H1 (cell line): ENCODE data around the gene PNMA8B. TPM values are rescaled to one million over a fixed set of nuclear protein-coding genes. Genes with fewer than 3 reads are reported as not detected.
A peak's percentile ranks its signal among the peaks of the same experiment; 100 is the strongest.

Experiments
- CTCF ChIA-PET: fragments of 300-600 bp; sonication (Branson Sonifier 250); formaldehyde crosslinking; loops from one replicate; lab custom pipeline; 2021; ENCODE audit not compliant: partially characterized antibody; lab: Charles Lee
- POLR2A ChIA-PET: fragments of 300-600 bp; sonication (Branson Sonifier 250); formaldehyde crosslinking; loops from one replicate; lab custom pipeline; 2021; ENCODE audit warnings: inconsistent platforms; ENCODE audit not compliant: partially characterized antibody; lab: Charles Lee
- DNase-seq, 2 experiments: peaks; one replicate each; pipeline versions ENCODE4 v3.0.0 to v3.0.0-alpha.2; 2010 to 2022; ENCODE audit warnings: low spot score in 2 of 2, low read depth in 1 of 2, mixed read lengths in 1 of 2
- FAIRE-seq: peaks from 2 replicates; lab custom pipeline; 2011; peaks lifted over from hg19 to GRCh38; lab: Jason Lieb, UNC
- H2AFZ ChIP-seq: 2 replicates; pipeline ENCODE4 v1.8.1; 2012; ENCODE audit warnings: low read length, inconsistent platforms
- H2AK5ac ChIP-seq: 2 replicates; pipeline ENCODE4 v1.6.1; 2013; ENCODE audit warnings: low read depth, low read length
- H2BK120ac ChIP-seq: replicated peaks from 2 replicates; pipeline ENCODE3; 2013; ENCODE audit warnings: low read depth, low read length, inconsistent platforms
- H2BK12ac ChIP-seq: 2 replicates; pipeline ENCODE4 v1.6.1; 2013; ENCODE audit warnings: low read depth, low read length
- H2BK15ac ChIP-seq: 2 replicates; pipeline ENCODE4 v1.6.1; 2013; ENCODE audit warnings: low read length
- H2BK20ac ChIP-seq: 2 replicates; pipeline ENCODE4 v1.6.1; 2013; ENCODE audit warnings: low read length
- H2BK5ac ChIP-seq: 2 replicates; pipeline ENCODE4 v1.6.1; 2013; ENCODE audit warnings: low read depth, low read length
- H3K14ac ChIP-seq: 2 replicates; pipeline ENCODE4 v1.6.1; 2013; ENCODE audit warnings: inconsistent platforms; ENCODE audit not compliant: insufficient read length
- H3K18ac ChIP-seq: 2 replicates; pipeline ENCODE4 v1.6.1; 2013; ENCODE audit warnings: low read length; ENCODE audit errors: extremely low read depth
- H3K23ac ChIP-seq: 2 replicates; pipeline ENCODE4 v1.6.1; 2013; ENCODE audit warnings: inconsistent platforms; ENCODE audit not compliant: insufficient read length
- H3K23me2 ChIP-seq: 2 replicates; pipeline ENCODE4 v1.6.1; 2013; ENCODE audit warnings: low read depth, low read length
- H3K27ac ChIP-seq: 2 replicates; pipeline ENCODE4 v1.6.1; 2011; ENCODE audit warnings: low read depth, low read length, inconsistent platforms
- H3K27me3 ChIP-seq, 4 experiments: replicated peaks in 1 of 4; 1 replicate in 1 of 4; 2 replicates in 3 of 4; pipeline versions ENCODE4 v1.6.1 to v1.8.1; 2011 to 2013; ENCODE audit warnings: low read length in 3 of 4, mild to moderate bottlenecking in 3 of 4, inconsistent platforms in 2 of 4, mixed read lengths in 2 of 4, moderate library complexity in 1 of 4; ENCODE audit not compliant: control insufficient read depth in 3 of 4, insufficient read depth in 3 of 4; ENCODE audit errors: extremely low read depth in 1 of 4
- H3K36me3 ChIP-seq, 4 experiments: 2 replicates each; pipeline versions ENCODE4 v1.6.1 to v1.8.1; 2011 to 2013; ENCODE audit warnings: mild to moderate bottlenecking in 4 of 4, low read length in 3 of 4, moderate library complexity in 2 of 4, control low read depth in 1 of 4, inconsistent platforms in 1 of 4; ENCODE audit not compliant: insufficient read depth in 4 of 4, control insufficient read depth in 2 of 4
- H3K4ac ChIP-seq: replicated peaks from 2 replicates; pipeline ENCODE3; 2013; ENCODE audit warnings: low read length, low read depth, mixed read lengths, inconsistent platforms; ENCODE audit not compliant: insufficient read length
- H3K4me1 ChIP-seq, 4 experiments: replicated peaks in 1 of 4; 1 replicate in 1 of 4; 2 replicates in 3 of 4; pipeline versions ENCODE4 v1.6.1 to v1.8.1; 2011 to 2013; ENCODE audit warnings: low read length in 3 of 4, inconsistent platforms in 2 of 4, mixed read lengths in 1 of 4; ENCODE audit not compliant: insufficient read depth in 4 of 4, control insufficient read depth in 3 of 4
- H3K4me2 ChIP-seq, 2 experiments: 2 replicates each; pipeline versions ENCODE4 v1.6.1 to v1.8.1; 2011 to 2013; ENCODE audit warnings: low read depth in 2 of 2, low read length in 2 of 2, control low read depth in 1 of 2, inconsistent platforms in 1 of 2, mild to moderate bottlenecking in 1 of 2; ENCODE audit not compliant: insufficient read depth in 1 of 2
- H3K4me3 ChIP-seq, 4 experiments: fragments of 200-600, 300-600 bp in 1 of 4; sonication (generic), shearing (Covaris generic), sonication (Bioruptor Twin) in 1 of 4; 2 replicates each; pipeline versions ENCODE4 v1.5.1 to v1.8.1; 2011 to 2016; ENCODE audit warnings: low read length in 4 of 4, low read depth in 3 of 4, control low read depth in 2 of 4, inconsistent platforms in 2 of 4, mild to moderate bottlenecking in 2 of 4, mixed read lengths in 1 of 4, moderate library complexity in 1 of 4; ENCODE audit not compliant: insufficient read depth in 2 of 4; ENCODE audit errors: extremely low read depth in 1 of 4
- H3K56ac ChIP-seq: replicated peaks from 2 replicates; pipeline ENCODE3; 2013; ENCODE audit warnings: low read depth, mild to moderate bottlenecking, mixed read lengths, low read length, inconsistent platforms; ENCODE audit not compliant: insufficient read length
- H3K79me1 ChIP-seq: 2 replicates; pipeline ENCODE4 v1.6.1; 2013; ENCODE audit warnings: low read depth, low read length, control low read depth
- H3K79me2 ChIP-seq, 2 experiments: 2 replicates each; pipeline versions ENCODE4 v1.6.1 to v1.8.1; 2012 to 2013; ENCODE audit warnings: low read length in 2 of 2, mild to moderate bottlenecking in 2 of 2, inconsistent platforms in 1 of 2; ENCODE audit not compliant: insufficient read depth in 2 of 2, control insufficient read depth in 1 of 2
- H3K9ac ChIP-seq, 4 experiments: replicated peaks in 1 of 4; 1 replicate in 1 of 4; 2 replicates in 3 of 4; pipeline versions ENCODE4 v1.6.1 to v1.8.1; 2011 to 2013; ENCODE audit warnings: low read depth in 3 of 4, low read length in 3 of 4, control low read depth in 2 of 4, mild to moderate bottlenecking in 2 of 4, moderate library complexity in 2 of 4, inconsistent platforms in 1 of 4; ENCODE audit errors: extremely low read depth in 1 of 4
- H3K9me3 ChIP-seq, 2 experiments: 2 replicates each; pipeline versions ENCODE4 v1.6.1 to v1.8.1; 2012 to 2013; ENCODE audit warnings: mild to moderate bottlenecking in 2 of 2, moderate library complexity in 2 of 2, control low read depth in 1 of 2, inconsistent platforms in 1 of 2, low read depth in 1 of 2, low read length in 1 of 2, mixed read lengths in 1 of 2; ENCODE audit not compliant: insufficient read depth in 2 of 2
- H4K20me1 ChIP-seq, 2 experiments: replicated peaks in 1 of 2; 2 replicates each; pipeline versions ENCODE3 to v1.8.1; 2011 to 2013; ENCODE audit warnings: inconsistent platforms in 2 of 2, low read length in 2 of 2, mild to moderate bottlenecking in 1 of 2; ENCODE audit not compliant: insufficient read depth in 2 of 2, control insufficient read depth in 1 of 2
- H4K5ac ChIP-seq: 2 replicates; pipeline ENCODE4 v1.6.1; 2013; ENCODE audit warnings: low read length, low read depth, mixed read lengths, inconsistent platforms; ENCODE audit not compliant: insufficient read length
- H4K8ac ChIP-seq: 2 replicates; pipeline ENCODE4 v1.8.0; 2013; ENCODE audit warnings: mild to moderate bottlenecking, moderate library complexity, low read length, inconsistent platforms; ENCODE audit not compliant: insufficient read depth; ENCODE audit errors: extremely low read depth
- H4K91ac ChIP-seq: replicated peaks from 2 replicates; pipeline ENCODE3; 2013; ENCODE audit warnings: low read length, mixed read lengths, inconsistent platforms; ENCODE audit not compliant: insufficient read length
- HDAC2 ChIP-seq, 2 experiments: fragments of 300-600 bp in 1 of 2; sonication (generic) in 1 of 2; IDR thresholded peaks; 2 replicates each; pipeline ENCODE4 v1.6.1; 2011 to 2012; ENCODE audit warnings: low read depth in 2 of 2, low read length in 2 of 2, mild to moderate bottlenecking in 2 of 2, moderate library complexity in 2 of 2, borderline replicate concordance in 1 of 2, inconsistent platforms in 1 of 2
- KDM1A ChIP-seq: fragments of 200-600, 300-600 bp; sonication (generic); IDR thresholded peaks from 2 replicates; pipeline ENCODE4 v1.7.1; 2016; ENCODE audit warnings: mild to moderate bottlenecking, low read length, borderline replicate concordance
- SIN3A ChIP-seq, 2 experiments: IDR thresholded peaks in 1 of 2; conservative IDR thresholded peaks in 1 of 2; 2 replicates each; pipeline ENCODE4 v1.6.1; 2011 to 2012; ENCODE audit warnings: low read length in 2 of 2, improper control_type of control experiment in 1 of 2, low read depth in 1 of 2, mild to moderate bottlenecking in 1 of 2
- WGBS, 2 experiments: shearing (Covaris generic) in 1 of 2; methylation state at CpG; one replicate each; pipeline versions ENCODE4 v1.1.6 to v1.1.7; 2013 to 2015; ENCODE audit warnings: low lambda C conversion rate in 2 of 2, mixed read lengths in 2 of 2, inconsistent platforms in 1 of 2, low coverage in 1 of 2, missing lambda C conversion rate in 1 of 2; ENCODE audit not compliant: insufficient replicate concordance in 2 of 2, insufficient coverage in 1 of 2, insufficient read length in 1 of 2; ENCODE audit errors: extremely low coverage in 1 of 2, missing lambda C conversion rate in 1 of 2; 5-methylcytosine and 5-hydroxymethylcytosine counted together
- polyA plus RNA-seq, 7 experiments: library from polyadenylated mRNA; depleted of rRNA in 3 of 7; stranded (reverse) in 5 of 7; unstranded in 2 of 7; fragments of >200 nt in 5 of 7; fragments of 200-250 nt in 2 of 7; gene quantifications; 1 replicate in 5 of 7; 2 replicates in 1 of 7; 4 replicates in 1 of 7; pipeline versions ENCODE4 v1.2.1 to v1.2.3, GENCODE V29; 2011 to 2013; ENCODE audit warnings: missing spikeins in 2 of 7, mixed read lengths in 2 of 7
- total RNA-seq: library from RNA; stranded (reverse); fragmentation: NEBNext Ultra II Directional; extraction: Animal tissue kit (Norgen Biotek cat#: 25700); gene quantifications from 2 replicates; pipeline ENCODE4 v1.2.1, GENCODE V29; 2021

PNMA8B gene
- total and polyA plus RNA-seq, 2 of the 8 experiments (the other 6 are each of a cell fraction or from before 2014, with no cell fraction given), result 0.48 to 1.4 TPM

DNA sequence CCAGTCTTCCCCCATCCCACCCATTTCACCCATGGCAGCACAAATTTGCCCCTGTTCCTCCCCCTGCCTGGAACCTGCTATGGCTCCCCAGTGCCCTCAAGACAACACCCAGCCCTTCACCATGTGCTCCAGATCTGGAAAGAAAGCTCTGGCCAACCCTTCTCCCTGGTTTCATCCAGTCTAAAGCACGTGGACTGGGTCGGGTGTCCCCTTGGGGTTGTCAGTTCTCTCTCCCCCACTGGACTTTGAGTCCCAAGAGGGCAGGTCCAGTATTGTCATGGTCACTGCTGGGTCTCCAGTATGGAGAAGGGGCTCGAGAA, 19.6 kb upstream of the PNMA8B start:
- Histone ChIP-seq H4K8ac (no peak overlapping the region), H3K4me2 (no peak overlapping the region), H2BK12ac (no peak overlapping the region), H4K20me1 (peaks cover 0 to 3% of the 10 kb centered on the region in 2 experiments), H3K23ac (no peak overlapping the region), H3K9me3 (no peaks in the 10 kb centered on the region), H3K79me2 (no peaks in the 10 kb centered on the region), H2BK120ac (no peak overlapping the region), H3K9ac (no peak overlapping the region), H3K27ac (no peak overlapping the region), H3K4me1 (no peaks in the 10 kb centered on the region), H3K4ac (no peak overlapping the region), H3K36me3 (no peaks in the 10 kb centered on the region), H3K14ac (no peak overlapping the region), H2BK20ac (no peak overlapping the region), H3K79me1 (no peaks in the 10 kb centered on the region), H3K18ac (no peak overlapping the region), H2BK15ac (no peak overlapping the region), H2AK5ac (no peak overlapping the region), H3K27me3 (no peaks in the 10 kb centered on the region), H4K5ac (no peak overlapping the region), H2AFZ (no peak overlapping the region), H4K91ac (no peak overlapping the region), H3K4me3 (no peak overlapping the region), H3K56ac (no peak overlapping the region), H2BK5ac (no peak overlapping the region), H3K23me2 (peaks cover 3% of the 10 kb centered on the region; the same call in 1 of the 2 replicates)
- no peak for TF ChIP-seq SIN3A (conservative IDR thresholded peaks at IDR 0.05 in 1 of 2, IDR thresholded peaks at IDR 0.05 in 1 of 2; ENCODE audit: low read depth in 1 of 2, low read length in 2 of 2)
- TF ChIP-seq HDAC2 (IDR thresholded peaks at IDR 0.05; ENCODE audit: borderline replicate concordance in 1 of 2, low read depth in 2 of 2, low read length in 2 of 2), result peak in 1 of 2 experiments; percentile 34; a peak in 1 of 4 replicates
- TF ChIP-seq KDM1A, result peak; percentile 84
- WGBS, 2 experiments, result 87% methylated on average over 3 of the region's 3 CpGs; no CpG with 5 or more reads in 1 of the 2 experiments
- DNase-seq (peak in 1 of 2 experiments; percentile 49), FAIRE-seq (no peak)
- CTCF ChIA-PET, result interaction anchor here (0.8 to 7.8 kb wide), 23 partner anchors 10 to 430 kb away, joined by 3 to 95 read pairs (median 6); partner anchors contain the start of genes DACT3 and PNMA8B
- POLR2A ChIA-PET, result interaction anchor here (1.3 kb wide), 1 partner anchor 22 kb away, joined by 3 read pairs; no protein-coding TSS in a partner anchor
